Hematopoietic multipotent progenitor cell (in vitro differentiated cells): ENCODE results near the gene HTR3A. TPM values are rescaled to one million over a fixed set of nuclear protein-coding genes. Genes with fewer than 3 reads are reported as not detected.
"Not testable (repeated sequence)": the region's sequence is repeated elsewhere in the genome, so short reads cannot be mapped to it uniquely, and the experiment has no call there.

Experiments
- DNase-seq, 3 donors: peaks; one replicate each; pipeline ENCODE4 v3.0.0-alpha.2; 2011 to 2015; ENCODE audit warnings: low read depth in 2 of 3, low spot score in 2 of 3
- total RNA-seq: library from RNA; depleted of rRNA; stranded (reverse); fragments of >200 nt; gene quantifications from one replicate; pipeline ENCODE4 v1.2.3, GENCODE V29; 2012

Gene HTR3A
- total RNA-seq = under 0.01 TPM

DNA sequence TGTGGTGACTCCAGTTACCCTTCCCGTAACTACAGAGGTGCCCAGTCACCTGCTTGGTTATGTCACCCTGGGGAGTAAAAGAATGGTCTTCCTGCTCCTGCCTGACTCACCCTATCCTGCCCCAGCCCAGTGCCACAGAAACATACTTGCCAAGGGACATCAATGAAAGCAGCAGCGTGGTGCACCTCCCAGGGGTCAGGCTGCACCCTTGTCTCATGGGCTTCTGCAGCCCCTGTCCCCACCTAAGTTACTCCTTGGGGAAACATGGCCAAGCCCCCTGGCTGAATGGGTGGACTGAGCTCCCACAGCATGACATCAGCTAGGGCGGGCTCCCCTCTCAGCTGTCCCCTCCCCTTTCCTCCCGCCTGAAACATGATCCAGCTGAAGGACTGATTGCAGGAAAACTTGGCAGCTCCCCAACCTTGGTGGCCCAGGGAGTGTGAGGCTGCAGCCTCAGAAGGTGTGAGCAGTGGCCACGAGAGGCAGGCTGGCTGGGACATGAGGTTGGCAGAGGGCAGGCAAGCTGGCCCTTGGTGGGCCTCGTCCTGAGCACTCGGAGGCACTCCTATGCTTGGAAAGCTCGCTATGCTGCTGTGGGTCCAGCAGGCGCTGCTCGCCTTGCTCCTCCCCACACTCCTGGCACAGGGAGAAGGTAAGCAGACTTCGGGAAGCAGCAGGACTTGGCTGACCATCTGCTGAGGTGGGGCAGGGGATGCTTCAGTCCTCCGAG is at the start of gene HTR3A:
TSS of gene HTR3A (plus strand) at position 368 of the 730 bp plus-strand sequence. CDS start at position 586, 218 bp downstream.
- DNase-seq = no peak

DNA sequence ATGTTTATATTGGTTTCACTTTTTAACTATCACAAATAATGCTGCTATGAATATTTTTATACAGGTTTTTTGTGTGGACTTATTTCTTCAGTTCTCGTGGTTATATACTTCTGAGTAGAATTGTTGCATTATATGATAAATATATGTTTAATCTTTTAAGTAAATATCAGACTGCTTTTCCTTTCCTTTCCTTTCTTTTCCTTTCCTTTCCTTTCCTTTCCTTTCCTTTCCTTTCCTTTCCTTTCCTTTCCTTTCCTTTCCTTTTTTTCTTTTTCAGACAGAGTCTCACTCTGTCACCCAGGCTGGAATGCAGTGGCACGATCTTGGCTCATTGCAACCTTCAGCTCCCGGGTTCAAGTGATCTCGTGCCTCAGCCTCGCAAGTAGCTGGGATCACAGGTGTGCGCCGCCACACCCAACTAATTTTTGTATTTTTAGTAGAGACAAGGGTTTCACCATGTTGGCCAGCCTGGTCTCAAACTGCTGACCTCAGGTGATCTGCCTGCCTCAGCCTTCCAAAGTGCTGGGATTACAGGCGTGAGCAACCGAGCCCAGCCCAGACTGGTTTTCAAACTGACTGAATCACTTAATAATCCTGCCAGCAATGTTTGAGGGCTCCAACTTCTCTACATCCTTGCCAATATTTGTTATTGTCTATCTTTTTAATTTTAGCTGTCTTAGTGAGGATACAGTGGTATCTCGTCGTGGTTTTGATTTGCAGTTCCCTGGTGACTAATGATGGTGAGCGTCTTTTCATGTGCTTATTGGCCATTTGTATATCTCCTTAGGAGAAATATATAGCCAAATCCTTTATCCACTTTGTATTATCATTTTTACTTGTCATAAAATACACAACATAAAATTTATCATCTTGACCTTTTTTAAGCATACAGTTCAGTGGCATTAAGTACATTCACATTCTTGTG is 48.4 kb upstream of the HTR3A start:
- no peak for DNase-seq

DNA sequence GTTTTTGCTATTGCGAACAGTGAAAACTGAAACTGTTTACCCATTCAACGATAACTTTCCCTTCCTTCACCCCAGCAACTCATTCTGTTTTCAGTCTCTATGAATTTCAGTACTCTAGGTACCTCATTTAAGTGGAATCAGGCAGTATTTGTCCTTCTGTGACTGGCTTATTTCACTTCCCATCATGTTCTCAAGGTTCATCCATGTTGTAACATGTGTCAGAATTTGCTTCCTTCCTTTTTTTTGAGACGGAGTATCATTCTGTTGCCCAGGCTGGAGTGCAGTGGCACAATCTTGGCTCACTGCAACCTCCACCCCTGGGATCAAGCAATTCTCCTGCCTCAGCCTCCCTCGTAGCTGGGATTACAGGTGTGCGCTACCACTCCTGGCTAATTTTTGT is 46.6 kb upstream of the HTR3A start:
- DNase-seq = no peak

DNA sequence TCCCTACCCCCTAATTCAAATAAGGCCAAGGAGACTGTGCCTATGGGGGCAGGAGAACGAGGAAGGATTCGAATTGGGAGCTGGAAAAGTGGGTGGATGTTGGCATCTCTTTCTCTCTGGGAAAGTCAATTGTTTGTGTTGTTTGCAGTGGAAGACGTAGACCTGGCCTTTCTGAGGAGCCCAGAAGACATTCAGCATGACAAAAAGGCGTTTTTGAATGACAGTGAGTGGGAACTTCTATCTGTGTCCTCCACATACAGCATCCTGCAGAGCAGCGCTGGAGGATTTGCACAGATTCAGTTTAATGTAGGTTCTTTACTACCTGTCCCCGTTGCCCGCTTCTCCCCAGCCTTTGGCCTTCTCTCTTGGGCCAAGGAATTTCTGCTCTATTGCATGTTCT is 42.1 kb upstream of the HTR3A start:
- DNase-seq = no peak

DNA sequence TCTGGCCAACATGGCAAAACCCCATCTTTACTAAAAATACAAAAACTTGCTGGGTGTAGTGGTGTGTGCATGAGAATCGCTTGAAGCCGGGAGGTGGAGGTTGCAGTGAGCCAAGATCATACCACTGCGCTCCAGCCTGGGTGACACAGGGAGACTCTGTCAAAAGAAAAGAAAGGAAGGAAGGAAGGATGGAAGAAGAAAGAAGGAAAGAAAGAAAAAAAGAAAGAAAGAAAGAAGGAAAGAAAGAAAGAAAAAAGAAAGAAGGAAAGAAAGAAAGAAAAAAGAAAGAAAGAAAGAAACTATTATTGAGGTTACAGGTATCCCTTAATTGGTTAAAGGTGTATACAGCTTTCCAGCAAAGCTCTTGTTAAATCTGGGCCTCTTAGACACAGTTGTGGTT is 40.7 kb upstream of the HTR3A start:
- not testable (repeated sequence) for DNase-seq

DNA sequence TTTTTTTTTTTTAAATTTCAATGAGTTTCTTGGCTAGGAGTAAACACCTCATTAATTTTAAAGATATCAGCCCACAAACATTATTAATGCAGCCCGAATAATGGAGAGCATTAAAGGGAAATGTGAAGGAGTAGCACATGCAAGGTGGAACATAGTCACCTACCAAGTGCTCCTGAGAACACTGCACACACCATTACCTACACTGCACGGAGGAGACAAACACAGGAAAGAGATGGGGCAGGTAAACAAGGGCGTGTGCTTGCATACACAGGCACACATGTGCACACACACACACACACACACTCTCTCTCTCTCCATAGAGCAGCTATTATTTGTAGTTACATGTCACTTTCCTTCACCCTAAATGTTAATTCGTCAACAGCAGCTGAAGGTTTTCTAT is 40.1 kb upstream of the HTR3A start:
- DNase-seq = no peak

DNA sequence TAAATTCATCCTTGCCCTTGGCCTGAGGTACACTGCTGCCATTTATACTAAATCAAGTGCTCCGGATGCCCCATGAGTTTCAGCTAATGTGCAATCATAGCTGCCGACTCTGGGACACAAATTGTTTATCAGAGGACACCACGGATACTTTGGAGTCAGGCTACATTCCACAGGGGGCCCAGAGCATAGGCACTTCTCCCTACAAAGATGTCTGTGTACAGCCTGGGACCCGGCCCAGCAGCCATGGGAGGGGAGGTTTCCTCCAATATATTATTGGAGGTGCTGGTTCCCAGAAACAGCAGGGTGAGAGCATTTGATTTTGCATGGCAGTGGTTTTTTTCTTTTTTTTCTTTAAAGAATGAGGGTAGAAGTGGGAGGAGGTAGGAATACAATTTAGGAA is 39.0 kb upstream of the HTR3A start:
- no peak for DNase-seq

DNA sequence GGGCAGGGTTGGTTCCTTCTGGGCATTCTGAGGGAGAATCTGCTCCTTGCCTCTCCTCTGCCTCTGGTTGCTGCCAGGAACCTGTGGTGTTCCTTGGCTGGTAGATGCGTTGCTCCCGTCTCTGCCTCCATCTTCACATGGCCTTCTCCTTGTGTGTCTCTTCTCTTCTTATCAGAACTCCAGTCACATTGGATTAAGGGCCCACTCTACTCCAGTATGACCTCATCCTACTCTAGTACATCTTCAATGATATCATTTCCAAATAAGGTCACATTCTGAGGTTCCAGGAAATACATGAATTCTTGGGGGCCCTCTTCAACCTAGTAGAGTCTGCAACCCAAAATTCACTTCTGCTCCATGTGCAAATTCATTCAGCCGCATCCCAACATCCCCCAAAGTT is 37.0 kb upstream of the HTR3A start:
- DNase-seq = no peak

DNA sequence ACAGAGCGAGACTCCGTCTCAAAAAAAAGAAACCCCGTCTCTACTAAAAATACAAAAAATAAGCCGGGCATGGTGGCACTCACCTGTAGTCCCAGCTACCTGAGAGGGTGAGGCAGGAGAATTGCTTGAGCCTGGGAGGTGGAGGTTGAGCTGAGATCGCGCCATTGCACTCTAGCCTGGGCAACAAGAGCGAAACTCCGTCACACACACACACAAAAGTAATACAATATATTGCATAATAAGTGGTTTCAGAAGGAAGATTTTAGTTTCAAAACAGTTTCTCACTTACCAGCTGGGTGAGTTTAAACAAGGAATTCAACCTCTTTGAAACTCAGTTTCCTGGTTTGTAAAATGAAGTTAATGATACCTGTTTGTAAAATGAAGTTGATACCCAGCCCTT is 32.7 kb upstream of the HTR3A start:
- DNase-seq = no peak

DNA sequence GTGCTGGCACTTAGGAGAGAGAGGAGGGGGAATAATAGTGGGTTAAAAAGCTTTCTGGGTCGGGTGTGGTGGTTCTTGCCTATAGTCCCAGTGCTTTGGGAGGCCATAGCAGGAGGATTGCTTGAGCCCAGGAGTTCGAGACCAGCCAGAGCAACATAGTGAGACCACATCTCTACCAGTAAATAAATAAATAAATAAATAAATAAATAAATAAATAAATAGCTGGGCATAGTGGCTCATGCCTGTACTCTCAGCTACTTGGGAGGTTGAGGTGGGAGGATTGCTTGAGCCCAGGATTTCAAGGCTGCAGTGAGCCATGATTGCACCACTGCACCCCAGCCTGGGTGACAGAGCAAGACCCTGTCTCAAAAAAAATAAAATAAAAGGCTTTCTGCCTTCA is 28.7 kb upstream of the HTR3A start:
- DNase-seq = not testable (repeated sequence)

DNA sequence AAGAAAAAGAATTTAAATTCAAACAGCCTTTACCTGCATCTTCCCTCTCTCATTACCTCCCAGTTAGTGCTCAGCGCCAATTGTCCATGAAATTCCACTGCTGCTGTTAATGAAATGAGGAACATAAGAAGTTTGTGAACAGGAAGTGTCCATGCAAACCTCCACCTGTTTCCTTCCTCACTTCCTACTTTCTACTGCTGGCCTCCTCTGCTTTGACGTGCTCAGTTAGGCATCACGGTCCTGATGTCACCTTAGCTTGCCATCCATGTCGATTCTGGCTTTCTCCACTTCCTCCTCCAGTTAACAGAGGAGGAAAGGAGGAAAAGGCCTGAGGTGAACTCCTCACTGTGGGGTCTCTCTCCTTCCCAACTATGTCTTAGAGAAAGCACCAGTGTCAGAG is 26.9 kb upstream of the HTR3A start:
- no peak for DNase-seq

DNA sequence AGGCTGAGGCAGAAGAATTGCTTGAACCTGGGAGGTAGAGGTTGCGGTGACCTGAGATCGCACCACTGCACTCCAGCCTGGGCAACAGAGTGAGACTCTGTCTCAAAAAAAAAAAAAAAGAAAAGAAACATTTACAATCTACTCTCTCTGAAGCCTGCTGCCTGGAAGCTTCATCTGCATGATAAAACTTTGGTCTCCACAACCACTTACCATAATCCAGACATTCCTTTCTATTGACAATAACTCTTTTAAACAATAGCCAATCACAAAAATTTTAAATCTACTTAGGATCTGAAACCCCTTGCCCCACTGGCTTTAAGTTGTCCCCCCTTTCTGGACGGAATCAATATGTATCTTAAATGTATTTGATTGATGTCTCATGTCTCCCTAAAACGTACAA is 25.0 kb upstream of the HTR3A start:
- no peak for DNase-seq

DNA sequence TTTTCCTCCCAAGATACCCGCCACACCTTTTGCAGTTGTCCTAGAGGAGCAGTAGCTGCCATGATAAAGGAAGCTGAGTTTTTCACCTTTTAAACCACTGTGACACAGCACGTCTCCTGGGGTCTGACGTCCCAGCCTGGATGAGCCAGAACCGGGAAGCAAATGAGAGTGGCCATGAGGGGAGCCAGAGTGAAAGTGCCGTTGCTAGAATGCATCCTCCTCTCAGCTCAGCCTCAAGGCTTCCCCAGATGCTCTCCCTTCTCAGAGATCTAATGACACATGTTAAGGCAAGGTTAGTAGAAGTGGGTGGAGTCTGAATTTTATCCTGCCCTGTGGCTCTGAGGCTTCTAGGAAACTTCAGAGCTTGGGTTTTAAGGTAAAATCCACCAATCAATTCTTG is 23.4 kb upstream of the HTR3A start:
- DNase-seq = no peak

DNA sequence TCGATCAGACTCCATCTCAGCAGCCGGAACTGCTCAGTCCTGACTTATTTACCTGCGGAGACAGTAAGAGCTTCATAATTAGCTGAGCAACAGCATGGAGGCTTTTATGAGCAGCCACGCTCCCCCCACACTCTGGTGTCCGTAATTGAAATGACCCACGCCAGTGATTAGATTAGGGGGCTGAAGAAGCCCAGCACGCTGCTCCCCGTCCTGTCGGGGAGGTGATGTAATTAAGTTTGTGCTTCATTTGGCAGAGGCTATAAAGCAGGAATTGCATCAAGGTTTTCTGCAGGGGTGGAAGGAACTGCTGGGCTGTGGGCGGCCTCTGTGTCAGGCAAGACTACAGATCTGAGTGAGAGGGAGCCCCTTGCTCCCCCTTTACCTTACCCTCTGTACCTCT is 22.8 kb upstream of the HTR3A start:
- no peak for DNase-seq

DNA sequence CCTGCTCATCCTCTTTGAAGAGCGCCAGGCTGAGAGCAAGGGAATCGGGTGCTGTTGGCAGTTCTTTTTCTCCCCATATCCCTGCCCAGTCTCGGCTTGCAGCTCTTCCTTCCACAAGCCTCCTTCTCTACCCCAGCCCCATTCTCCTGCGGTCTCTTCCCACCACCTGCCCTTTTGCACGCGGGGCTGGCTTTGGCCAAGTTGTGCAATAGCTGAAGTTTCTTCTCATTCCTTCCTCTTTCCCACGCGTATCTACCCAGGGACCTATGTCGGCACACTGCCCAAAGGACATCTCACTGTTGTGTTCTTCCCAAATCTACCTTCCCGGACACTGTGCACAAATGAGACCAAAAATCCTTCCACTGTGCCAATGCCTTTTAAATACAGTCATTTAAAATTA is 22.3 kb upstream of the HTR3A start:
- no peak for DNase-seq

DNA sequence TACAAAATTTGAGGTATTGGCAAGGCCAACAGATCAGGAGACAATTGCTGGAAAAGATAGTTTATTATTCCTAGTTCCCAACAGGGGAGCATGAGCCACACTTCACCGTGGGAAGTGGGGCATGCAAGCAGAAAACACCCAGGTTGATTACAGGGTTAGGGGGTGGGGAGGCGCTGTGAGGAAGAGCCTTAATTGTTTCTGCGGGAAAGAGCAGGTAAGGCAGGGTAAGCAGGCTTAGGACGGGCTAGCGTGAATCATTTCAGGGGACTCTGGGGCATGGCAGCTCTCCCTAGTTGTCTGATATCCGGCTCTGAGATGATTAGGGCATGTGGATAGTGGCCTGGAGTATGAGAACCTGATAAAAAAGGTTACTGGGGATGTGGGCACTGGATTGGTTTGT is 20.7 kb upstream of the HTR3A start:
- no peak for DNase-seq

DNA sequence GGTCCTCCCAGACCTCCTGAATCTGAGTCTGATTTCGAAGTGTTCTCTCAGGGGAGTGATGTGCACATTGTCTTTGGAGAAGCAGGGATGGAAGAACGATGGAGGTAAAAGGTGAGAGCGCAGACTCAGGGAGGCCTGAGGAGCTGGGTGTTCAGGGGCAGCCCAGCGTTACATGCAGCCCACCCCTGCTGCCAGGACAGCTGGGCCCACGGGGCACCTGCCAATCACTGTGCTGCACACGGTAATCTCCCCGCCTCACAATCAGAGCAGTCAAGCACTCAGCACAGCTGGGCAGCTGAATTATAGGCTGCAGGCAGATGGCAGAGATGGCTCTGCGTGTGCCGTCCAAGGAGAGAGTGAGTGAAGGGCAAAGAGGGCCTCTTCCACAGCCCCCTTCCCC is 17.9 kb upstream of the HTR3A start:
- DNase-seq = no peak

DNA sequence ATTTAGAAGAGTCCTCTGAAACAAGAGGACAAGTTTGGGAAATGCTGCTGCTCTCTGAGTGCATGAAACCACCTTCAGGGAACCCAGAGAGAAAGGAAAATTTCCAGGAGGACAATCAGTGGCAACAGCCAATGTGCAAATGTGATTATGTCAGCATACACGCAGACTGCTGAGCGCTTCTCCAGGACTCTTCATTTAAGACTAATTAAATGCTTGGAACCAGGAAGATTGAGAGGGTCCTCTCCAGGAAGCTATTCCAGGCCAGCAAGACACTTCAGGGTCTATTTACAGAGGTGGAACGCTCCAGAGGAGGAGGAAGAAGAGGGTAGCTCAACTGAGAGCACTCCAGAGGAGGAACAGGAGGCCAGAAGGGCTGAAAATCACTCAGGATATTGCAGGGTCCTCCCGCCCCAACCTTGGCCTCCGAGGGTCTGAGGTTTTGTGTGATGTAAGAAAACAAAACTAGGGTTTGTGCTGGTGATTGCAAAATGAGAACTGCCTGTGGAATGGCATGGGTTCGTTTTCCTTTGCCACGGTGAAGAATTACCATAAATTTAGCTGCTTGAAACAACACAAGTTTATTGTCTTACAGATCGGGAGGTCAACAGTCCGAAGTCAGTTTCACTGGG is 14.1 kb upstream of the HTR3A start:
- no peak for DNase-seq

DNA sequence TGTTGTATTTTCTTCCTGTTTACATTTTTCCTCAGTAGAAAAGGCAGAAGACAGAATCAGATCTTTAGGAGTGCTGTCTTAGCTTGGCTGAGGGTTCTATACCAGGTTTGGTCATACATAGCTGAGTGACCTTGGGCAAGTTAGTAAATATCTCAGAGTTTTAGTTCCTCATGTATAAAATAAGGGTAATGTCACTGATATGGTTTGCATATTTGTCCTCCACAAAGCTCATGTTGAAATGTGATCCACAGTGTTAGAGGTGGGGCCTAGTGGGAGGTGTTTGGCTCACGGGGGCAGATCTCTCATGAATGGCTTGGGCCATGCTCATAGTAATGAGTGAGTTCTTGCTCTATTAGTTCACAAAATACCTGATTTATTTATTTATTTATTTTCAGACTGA is 7.5 kb upstream of the HTR3A start:
- no peak for DNase-seq

DNA sequence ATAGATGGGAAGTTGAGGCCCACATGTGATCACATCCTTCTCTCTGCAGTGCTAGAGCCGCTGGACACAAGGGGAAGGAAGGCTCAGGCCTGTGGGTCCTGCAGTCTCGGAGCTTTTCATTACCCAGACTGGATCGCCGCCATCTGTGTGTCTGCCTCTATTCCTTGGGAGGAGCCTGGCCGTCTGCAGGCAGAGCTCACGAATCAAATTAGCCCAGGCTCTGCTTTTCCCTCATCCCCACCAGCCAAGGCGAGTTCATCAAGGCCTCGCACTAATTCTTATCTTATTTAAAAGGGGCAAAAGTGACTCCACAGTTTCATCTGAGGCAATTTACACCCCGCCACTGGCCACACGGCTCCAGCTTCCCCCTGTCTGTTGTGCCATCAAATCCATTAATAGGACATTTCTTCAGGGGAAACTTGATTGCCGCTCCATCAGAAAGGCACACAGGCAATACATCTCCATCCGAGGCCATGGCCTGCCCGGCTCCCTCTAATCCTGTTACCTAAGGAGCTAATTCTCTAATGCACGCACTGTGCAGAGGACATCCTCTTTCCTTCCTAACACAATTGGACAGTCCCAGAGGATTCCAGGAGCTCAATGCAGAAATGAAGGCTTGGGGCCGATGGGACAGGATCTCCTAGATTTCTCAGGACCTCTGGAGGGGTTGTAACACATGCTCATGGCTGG is 3.3 kb upstream of the HTR3A start:
- DNase-seq = no peak

DNA sequence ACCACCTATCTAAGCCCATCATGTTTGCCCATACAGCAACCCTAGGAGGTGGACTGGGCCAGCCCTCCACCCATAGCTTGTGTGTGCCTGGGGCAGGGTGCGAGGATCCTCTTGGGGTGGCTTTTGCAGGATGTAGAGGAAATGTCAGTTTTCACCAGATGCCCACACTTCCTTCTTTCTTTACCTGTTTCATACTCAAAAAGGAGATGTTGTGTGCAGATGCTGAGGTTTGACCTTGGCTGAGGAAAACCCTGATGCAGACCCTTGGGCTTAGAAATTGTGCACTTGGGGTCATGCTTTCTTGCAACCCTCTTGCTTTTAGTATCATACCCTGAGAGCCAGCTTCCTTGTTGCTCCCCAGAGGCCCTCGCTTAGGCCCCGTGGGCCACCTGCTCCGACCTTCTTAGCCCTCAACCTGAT is 2.2 kb downstream of the HTR3A start:
- DNase-seq = no peak
